Gastrocnemius medialis (tissue), 4 donors: ENCODE data around the gene SLCO3A1.

Experiments used
- CTCF ChIP-seq, 5 experiments: fragments of 450-650 bp in 3 of 5; fragments of 200-600 bp in 2 of 5; sonication (generic) in 2 of 5; IDR thresholded peaks in 4 of 5; conservative IDR thresholded peaks in 1 of 5; 1 replicate in 4 of 5; 2 replicates in 1 of 5; pipeline ENCODE4 v1.5.1; 2016 to 2019; ENCODE audit warnings: antibody characterized with exemption in 5 of 5, mild to moderate bottlenecking in 3 of 5, moderate library complexity in 3 of 5
- POLR2A ChIP-seq, 2 donors: fragments of 450-650 bp; IDR thresholded peaks; one replicate each; pipeline ENCODE4 v1.6.1; 2017; ENCODE audit warnings: antibody characterized with exemption in 2 of 2, mild to moderate bottlenecking in 2 of 2, moderate library complexity in 2 of 2

DNA sequence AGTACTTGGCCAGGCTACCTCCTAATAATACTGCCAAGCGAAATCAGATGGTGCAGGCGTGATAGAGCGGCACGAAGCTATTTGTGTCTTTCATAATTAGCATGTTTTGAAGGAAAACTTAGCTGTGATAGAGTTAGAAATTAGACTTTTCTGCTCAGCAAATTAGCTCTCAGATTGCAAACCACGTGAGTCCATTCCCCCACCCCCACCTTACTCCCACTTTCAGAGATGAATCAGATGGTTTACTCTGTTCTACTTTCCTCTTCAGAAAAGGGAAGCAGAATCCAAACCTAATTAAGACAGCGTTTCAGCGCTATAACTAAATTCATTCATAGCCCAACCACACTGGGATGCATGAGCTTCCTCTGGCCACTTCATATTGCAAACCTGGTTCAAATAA lies 214.6 kb downstream of the SLCO3A1 start:
- TF ChIP-seq POLR2A (IDR thresholded peaks at IDR 0.05) (no peak), CTCF (IDR thresholded peaks at IDR 0.05 in 4 of 5, conservative IDR thresholded peaks at IDR 0.05 in 1 of 5) (no peak)
